Stimulated activated effector memory CD8-positive, alpha-beta T cell treated with anti-CD3 and anti-CD28 coated beads, Interleukin-12 subunit alpha, Interleukin-12 subunit beta, amount 100 ng/mL, for 72 hours (primary cell): ENCODE results near the gene METTL8.
A peak's percentile ranks its signal among the peaks of the same experiment; 100 is the strongest.
"Not testable (repeated sequence)": the region's sequence is repeated elsewhere in the genome, so short reads cannot be mapped to it uniquely, and the experiment has no call there.

ENCODE experiments used
- ATAC-seq: fragments of 150-1000 bp; cut with Tn5 transposase; 2 replicates; pipeline ENCODE4 v1.10.0; 2021
- DNase-seq, 2 donors: peaks; one replicate each; pipeline ENCODE4 v3.0.0; 2021 to 2022; ENCODE audit warnings: low spot score in 2 of 2
- H3K27ac Mint-ChIP-seq: one replicate; pipeline ENCODE4 v1.8.0; 2022; ENCODE audit warnings: mild to moderate bottlenecking, mixed read lengths
- H3K36me3 Mint-ChIP-seq: one replicate; pipeline ENCODE4 v1.8.0; 2022; ENCODE audit warnings: mild to moderate bottlenecking, mixed read lengths
- H3K4me1 Mint-ChIP-seq: one replicate; pipeline ENCODE4 v1.8.0; 2022; ENCODE audit warnings: mixed read lengths
- H3K4me3 Mint-ChIP-seq: one replicate; pipeline ENCODE4 v1.8.0; 2022; ENCODE audit warnings: mild to moderate bottlenecking, mixed read lengths
- H3K9me3 Mint-ChIP-seq: one replicate; pipeline ENCODE4 v1.8.0; 2022; ENCODE audit warnings: mixed read lengths

Gene METTL8

GRCh38 chr2:171353746-171354145 lies 80.0 kb downstream of the METTL8 start:
- peaks cover 11% of the 10 kb centered on the region for H3K36me3 Mint-ChIP-seq

GRCh38 chr2:171348056-171348455 lies 85.7 kb downstream of the METTL8 start:
- Mint-ChIP-seq H3K36me3 (no peaks in the 10 kb centered on the region), H3K27ac (no peak overlapping the region), H3K9me3 (peaks cover 5% of the 10 kb centered on the region), H3K4me3 (no peak overlapping the region), H3K4me1 (peaks cover 26% of the 10 kb centered on the region)
- no peak for ATAC-seq
- DNase-seq: no peak

More at GRCh38 chr2:171353746-171354145, 80.0 kb downstream of the METTL8 start:
- ATAC-seq, DNase-seq, H3K27ac Mint-ChIP-seq, H3K4me1 Mint-ChIP-seq, H3K4me3 Mint-ChIP-seq: not testable (repeated sequence)
- peaks cover 12% of the 10 kb centered on the region for H3K9me3 Mint-ChIP-seq

DNA sequence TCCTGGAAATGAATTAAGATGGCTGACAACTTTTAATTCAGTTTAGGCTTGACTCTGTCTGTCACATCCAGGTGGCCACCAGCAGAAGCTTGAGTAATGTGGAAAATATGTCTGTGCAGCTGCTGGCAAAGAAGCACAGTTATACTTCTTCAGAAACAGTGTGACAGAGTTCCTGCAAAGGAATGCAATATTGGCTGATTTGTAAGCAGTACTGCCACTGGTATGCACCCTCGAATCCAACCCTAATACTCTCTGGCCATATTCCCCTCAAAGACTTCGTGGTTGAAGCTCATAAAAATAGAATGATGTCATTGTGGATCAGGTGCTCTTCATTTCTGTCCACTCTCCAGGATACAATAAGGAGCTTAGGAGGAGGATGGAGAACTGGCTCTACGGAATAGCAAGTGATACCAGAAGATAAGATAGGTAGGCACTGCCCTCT lies 86.2 kb downstream of the METTL8 start:
- ATAC-seq: peak; percentile 83

DNA sequence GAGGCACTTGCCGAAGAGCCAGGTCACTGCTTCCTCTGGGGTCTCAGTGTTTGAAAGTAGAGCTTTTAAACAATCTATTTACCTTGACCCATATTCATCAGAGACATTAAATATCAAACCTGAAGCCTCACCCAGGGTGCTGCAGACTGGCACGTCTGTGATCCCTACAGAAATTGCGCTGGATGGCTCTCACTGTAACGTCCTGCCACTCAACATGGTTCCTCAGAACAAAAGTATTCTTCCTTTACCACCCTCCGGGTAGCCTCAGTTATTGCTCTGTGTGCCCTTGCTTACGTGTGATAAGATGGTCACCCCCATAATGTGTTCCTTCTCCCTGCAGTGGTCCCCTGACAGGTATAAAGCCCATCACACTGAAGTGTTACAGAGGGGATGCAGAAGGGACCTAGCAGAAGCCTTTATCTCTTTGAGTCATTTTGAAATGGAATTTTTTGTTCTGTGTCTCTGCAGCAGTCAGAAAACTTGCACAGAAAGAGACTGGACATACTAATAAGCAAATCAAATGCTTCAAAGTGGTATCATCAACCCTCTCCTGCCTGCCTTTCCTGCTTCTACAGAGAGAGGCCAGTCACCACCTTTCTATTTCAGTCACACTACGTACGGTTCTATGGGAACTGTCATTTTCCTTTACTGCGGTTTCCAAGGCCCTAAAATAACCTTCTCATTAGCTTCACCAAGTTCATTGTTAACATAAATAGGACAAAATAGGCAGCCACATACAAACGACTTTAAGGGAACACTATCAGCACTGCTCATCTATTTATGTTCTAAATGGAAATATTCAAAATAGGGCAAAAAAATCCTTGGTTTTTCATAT lies 86.8 kb downstream of the METTL8 start:
- peaks cover 2% of the 10 kb centered on the region for H3K9me3 Mint-ChIP-seq
- no peaks in the 10 kb centered on the region for H3K36me3 Mint-ChIP-seq
- peaks cover 26% of the 10 kb centered on the region for H3K4me1 Mint-ChIP-seq
- H3K27ac Mint-ChIP-seq: peak overlapping the region; percentile 67
- H3K4me3 Mint-ChIP-seq: no peak overlapping the region
- ATAC-seq (peak; percentile 74), DNase-seq (no peak)

More for the DNA sequence above, 86.2 kb downstream of the METTL8 start:
- no peak for DNase-seq
- Mint-ChIP-seq H3K9me3 (peaks cover 5% of the 10 kb centered on the region), H3K4me1 (peaks cover 26% of the 10 kb centered on the region), H3K27ac (peak overlapping the region; percentile 67), H3K4me3 (no peak overlapping the region), H3K36me3 (no peaks in the 10 kb centered on the region)

DNA sequence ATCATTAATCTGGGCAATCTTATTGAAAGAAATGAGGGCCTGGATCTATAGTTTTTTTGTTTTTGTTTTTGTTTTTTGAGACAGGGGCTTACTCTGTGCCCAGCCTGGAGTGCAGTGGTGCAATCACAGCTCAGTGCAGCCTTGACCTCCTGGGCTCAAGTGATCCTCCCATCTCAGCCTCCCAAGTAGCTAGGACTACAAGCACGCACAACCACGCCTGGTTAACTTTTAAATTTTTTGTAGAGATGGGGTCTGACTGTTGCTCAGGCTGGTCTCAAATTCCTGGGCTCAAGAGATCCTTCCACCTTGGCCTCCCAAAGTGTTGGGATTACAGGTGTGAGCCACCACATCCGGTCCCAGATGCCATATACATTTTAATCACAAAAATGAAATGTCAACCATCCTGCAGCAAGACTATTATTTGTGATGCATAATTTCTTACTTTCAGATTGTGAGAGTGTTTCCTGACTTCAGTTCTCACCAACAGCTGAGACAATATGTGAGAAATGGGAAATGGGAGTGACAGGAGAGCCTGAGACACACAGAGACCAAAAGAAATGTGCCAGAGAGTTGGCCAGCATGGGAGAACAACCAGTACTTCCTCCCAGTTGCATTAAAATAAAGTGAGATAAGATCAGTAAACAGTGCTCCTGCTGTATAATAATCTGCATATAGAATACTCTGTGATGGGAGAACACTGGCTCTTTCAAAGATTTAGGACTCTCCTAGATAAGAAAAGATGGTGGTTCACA lies 87.6 kb downstream of the METTL8 start:
- peaks cover 26% of the 10 kb centered on the region for H3K4me1 Mint-ChIP-seq
- no peak for ATAC-seq
- H3K9me3 Mint-ChIP-seq: no peaks in the 10 kb centered on the region
- DNase-seq: no peak
- H3K36me3 Mint-ChIP-seq: no peaks in the 10 kb centered on the region
- H3K27ac Mint-ChIP-seq: peak overlapping the region; percentile 58
- H3K4me3 Mint-ChIP-seq: no peak overlapping the region

DNA sequence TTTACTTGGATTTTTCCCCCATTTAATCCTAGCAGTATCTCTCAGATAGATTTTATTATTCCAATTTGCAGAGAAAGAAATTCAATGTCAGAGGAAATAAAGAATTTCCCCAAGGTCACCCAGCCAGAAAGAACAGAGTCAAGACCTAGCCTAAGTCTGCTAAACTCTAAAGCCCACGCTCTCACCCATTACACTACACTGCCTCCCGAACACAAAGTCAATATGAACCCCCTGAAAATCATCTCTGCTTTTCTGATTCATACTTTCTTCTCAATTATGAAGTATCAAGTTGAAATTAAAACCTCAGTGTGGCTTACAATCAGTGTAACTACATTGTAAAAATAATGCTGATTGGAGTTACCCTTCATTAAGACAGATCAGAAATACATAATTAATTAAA lies 89.6 kb downstream of the METTL8 start:
- DNase-seq (no peak), ATAC-seq (peak; percentile 77)
- H3K4me3 Mint-ChIP-seq: no peak overlapping the region
- no peaks in the 10 kb centered on the region for H3K36me3 Mint-ChIP-seq
- no peak overlapping the region for H3K27ac Mint-ChIP-seq
- H3K9me3 Mint-ChIP-seq: no peaks in the 10 kb centered on the region
- peaks cover 26% of the 10 kb centered on the region for H3K4me1 Mint-ChIP-seq

- Mint-ChIP-seq H3K4me3 (no peak overlapping the region), H3K27ac (no peak overlapping the region), H3K9me3 (no peaks in the 10 kb centered on the region), H3K4me1 (peaks cover 16% of the 10 kb centered on the region), H3K36me3 (peaks cover 7% of the 10 kb centered on the region)
- no peak for DNase-seq
- ATAC-seq: no peak
These were observed 91.8 kb downstream of the METTL8 start for GRCh38 chr2:171342067-171342413.

DNA sequence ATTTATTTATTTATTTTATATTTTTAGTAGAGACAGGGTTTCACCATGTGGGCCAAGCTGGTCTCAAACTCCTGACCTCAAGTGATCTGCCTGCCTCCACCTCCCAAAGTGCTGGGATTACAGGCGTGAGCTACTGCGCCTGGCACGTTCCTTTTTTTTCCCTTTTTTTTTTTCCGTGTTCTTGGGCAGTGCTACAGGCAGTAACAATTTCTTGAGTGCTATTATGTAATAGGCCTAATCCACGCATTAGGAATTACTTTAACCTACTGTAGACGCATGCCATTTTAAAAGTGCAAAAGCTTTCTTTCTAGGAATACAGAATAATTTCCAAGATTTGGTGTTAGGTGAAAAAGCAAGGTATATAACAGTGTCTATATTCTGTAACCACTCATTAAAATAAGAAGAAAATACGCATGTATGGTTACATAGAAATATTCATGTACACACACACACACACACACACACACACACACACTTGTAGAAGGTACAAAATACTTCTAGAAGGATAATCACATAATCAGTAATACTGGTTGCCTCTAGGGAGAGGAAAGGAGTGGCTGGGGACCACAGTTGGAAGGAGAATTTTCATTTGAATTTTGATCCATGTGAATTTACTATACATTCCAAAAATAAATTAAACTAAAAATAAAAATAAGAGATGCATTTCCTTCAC lies 92.3 kb downstream of the METTL8 start:
- ATAC-seq (no peak), DNase-seq (no peak)
- Mint-ChIP-seq H3K36me3 (peaks cover 7% of the 10 kb centered on the region), H3K27ac (no peak overlapping the region), H3K9me3 (no peaks in the 10 kb centered on the region), H3K4me1 (peaks cover 11% of the 10 kb centered on the region), H3K4me3 (no peak overlapping the region)

GRCh38 chr2:171334946-171335345 lies 98.8 kb downstream of the METTL8 start:
- ATAC-seq (no peak), DNase-seq (no peak)
- H3K27ac Mint-ChIP-seq: no peak overlapping the region
- no peaks in the 10 kb centered on the region for H3K9me3 Mint-ChIP-seq
- H3K4me1 Mint-ChIP-seq: no peaks in the 10 kb centered on the region
- H3K36me3 Mint-ChIP-seq: peaks cover 7% of the 10 kb centered on the region
- no peak overlapping the region for H3K4me3 Mint-ChIP-seq

DNA sequence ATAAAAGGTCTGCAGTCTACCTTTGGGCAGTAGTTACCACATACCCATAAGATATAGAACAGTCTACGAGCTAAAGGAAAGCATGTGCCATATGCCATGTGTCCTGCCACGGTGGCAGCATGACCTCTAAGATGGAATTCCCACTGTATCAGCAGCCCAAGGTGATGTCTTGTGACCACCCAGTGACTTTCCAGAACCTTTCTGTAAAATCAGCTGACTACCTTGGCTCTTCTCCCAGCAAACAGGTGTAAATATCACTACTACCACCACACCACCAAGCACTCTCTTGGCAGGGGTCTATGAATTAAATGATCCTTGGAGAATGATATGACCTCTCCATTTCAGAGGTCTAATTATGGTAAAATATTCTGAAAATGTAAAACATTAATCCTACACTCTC lies 99.6 kb downstream of the METTL8 start:
- no peak overlapping the region for H3K4me3 Mint-ChIP-seq
- H3K27ac Mint-ChIP-seq: no peak overlapping the region
- DNase-seq: no peak
- H3K36me3 Mint-ChIP-seq: peaks cover 7% of the 10 kb centered on the region
- no peak for ATAC-seq
- no peaks in the 10 kb centered on the region for H3K9me3 Mint-ChIP-seq
- H3K4me1 Mint-ChIP-seq: no peaks in the 10 kb centered on the region

DNA sequence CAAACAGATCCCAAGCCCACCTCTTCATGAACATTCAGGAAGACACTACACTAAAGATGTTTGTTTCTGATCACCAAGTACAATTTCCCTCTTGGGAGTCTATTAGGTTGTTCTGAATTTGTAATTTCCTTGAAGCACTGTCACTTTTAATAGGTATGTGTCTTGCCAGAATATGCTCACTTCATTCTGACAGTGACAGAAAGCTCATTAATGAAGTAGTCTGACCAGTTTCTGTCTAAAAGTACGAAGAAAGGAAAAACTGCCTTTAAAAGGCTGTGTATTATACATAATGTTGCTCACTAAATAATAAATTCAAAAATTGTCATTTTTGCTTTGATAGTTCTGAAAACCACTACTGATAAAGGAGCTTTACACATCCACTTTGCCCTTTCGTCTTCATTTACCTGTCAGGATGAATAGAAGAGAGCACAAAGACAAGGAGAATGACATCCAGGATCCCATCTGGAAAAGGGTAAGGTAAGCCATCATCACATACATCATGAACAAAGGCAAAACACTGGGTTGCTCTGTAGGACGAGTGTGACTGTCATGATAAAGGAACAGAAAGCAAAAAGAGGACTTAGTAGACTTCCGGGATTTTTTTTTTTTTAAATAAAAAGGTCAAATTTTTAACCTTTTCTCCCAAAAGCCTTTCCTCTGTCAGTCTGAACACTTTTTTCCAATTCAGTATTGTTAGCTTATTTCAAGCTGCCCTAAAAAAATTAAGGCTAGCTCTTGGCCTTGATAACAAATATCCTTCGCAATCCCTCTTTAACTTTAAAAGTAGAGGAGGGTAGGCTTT lies 103.4 kb downstream of the METTL8 start:
- ATAC-seq: no peak
- H3K27ac Mint-ChIP-seq: peak overlapping the region; percentile 15

GRCh38 chr2:171327043-171327496 lies 106.7 kb downstream of the METTL8 start:
- Mint-ChIP-seq H3K4me3 (peak overlapping the region; percentile 21), H3K36me3 (peaks cover 18% of the 10 kb centered on the region), H3K9me3 (no peaks in the 10 kb centered on the region), H3K27ac (peak overlapping the region; percentile 35), H3K4me1 (peaks cover 18% of the 10 kb centered on the region)
- DNase-seq: no peak
- no peak for ATAC-seq

More for the DNA sequence above, 103.4 kb downstream of the METTL8 start:
- Mint-ChIP-seq H3K4me1 (peaks cover 18% of the 10 kb centered on the region), H3K36me3 (no peaks in the 10 kb centered on the region), H3K9me3 (no peaks in the 10 kb centered on the region), H3K4me3 (no peak overlapping the region)
- no peak for DNase-seq

DNA sequence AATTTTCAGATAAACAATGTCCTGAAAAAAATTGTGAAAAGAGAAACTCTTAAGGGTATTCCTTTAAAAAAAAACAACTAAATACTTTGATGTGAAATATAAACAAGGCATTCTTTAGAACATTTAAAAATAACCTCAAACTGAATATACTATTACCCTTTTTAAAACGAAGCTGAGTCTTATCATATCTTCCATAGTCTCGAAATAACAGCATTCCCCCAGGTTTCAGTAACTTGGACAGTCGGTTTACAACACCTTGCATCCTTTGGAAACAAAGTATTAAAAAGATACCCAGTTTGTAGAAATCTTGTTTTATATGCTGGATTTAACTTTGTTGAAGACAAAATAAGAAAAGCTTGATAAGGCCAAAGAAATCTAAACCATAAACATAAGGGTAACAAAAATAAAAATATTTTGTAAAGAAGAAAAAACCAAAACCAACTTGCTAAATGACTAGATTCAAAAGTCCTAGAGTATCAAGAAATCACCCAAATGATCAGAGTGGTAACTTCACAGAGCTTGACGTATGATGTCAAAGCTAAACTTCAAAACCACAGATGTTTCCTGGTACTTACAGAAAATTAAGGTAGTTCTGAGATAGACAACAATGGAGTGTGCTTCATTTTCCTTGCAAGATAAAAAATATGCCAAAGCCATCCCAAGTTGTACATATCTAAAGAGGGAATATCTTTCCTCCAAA lies 107.8 kb downstream of the METTL8 start:
- Mint-ChIP-seq H3K36me3 (peaks cover 23% of the 10 kb centered on the region), H3K4me3 (peak overlapping the region; percentile 21), H3K4me1 (peaks cover 23% of the 10 kb centered on the region), H3K27ac (peak overlapping the region; percentile 80), H3K9me3 (no peaks in the 10 kb centered on the region)
- ATAC-seq (peak; percentile 96), DNase-seq (no peak)

GRCh38 chr2:171323971-171324528 lies 109.7 kb downstream of the METTL8 start:
- Mint-ChIP-seq H3K36me3 (peaks cover 28% of the 10 kb centered on the region), H3K4me3 (no peak overlapping the region), H3K9me3 (no peaks in the 10 kb centered on the region), H3K27ac (no peak overlapping the region), H3K4me1 (peaks cover 42% of the 10 kb centered on the region)
- ATAC-seq: no peak
- DNase-seq: no peak
